Measurements from ENCODE around the gene NUDT2. TPM values are rescaled to one million over a fixed set of nuclear protein-coding genes. Genes with fewer than 3 reads are reported as not detected.

Gene NUDT2
- total and polyA plus RNA-seq, 10 of the 15 experiments (the other 5 are each of a cell fraction or from before 2014, with no cell fraction given), result 24.5 to 55.1 (median 33.6) TPM

DNA sequence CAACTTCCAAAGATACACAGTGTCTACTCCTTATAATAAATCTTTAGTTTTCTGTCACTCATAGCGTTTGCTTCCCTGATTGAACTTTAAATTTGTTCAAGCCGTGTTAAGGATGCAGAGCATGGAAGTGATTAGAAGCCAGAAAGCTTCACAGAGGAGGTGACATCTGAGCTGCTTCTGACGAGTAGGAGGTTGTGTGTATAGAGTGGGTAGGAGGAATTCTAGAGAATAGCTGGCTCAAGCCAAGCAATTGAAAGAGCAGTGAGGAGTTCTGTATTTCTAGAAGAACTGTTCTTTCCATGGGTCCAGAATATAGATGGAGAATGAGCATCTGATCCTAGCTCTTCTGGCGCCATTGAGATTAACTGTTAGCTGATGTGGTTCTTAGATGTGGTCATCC, 6.0 kb downstream of the NUDT2 start:
- no peaks in the 10 kb centered on the region for H4K20me1 ChIP-seq (ENCODE audit: control insufficient read depth, insufficient read depth)
- no peak overlapping the region for H2AFZ ChIP-seq (ENCODE audit: control insufficient read depth, low read depth, low read length)
- intact Hi-C loops (cut with micrococcal nuclease; ENCODE audit: unreplicated experiment) (no loop called here), in situ Hi-C loops (cut with MboI) (no loop called here)
- WGBS (ENCODE audit: insufficient coverage, insufficient replicate concordance, low lambda C conversion rate, missing lambda C conversion rate), result 95% methylated on average over 4 of the region's 4 CpGs
- H3K4me2 ChIP-seq (ENCODE audit: control insufficient read depth, insufficient read depth), result no peak overlapping the region
- no peak overlapping the region for H3K4me3 ChIP-seq
- ATAC-seq (no peak), DNase-seq (ENCODE audit: low read depth, low spot score) (no peak), FAIRE-seq (no peak)
- no peaks in the 10 kb centered on the region for H3K27me3 ChIP-seq (replicated peaks in 1 of 2; ENCODE audit: control insufficient read depth in 2 of 2, insufficient read depth in 2 of 2, low read length in 1 of 2)
- peaks cover 3 to 11% of the 10 kb centered on the region in 2 experiments; a peak in 3 of 4 replicates for H3K36me3 ChIP-seq (ENCODE audit: control insufficient read depth in 2 of 2, insufficient read depth in 2 of 2, low read length in 1 of 2)
- RAD21 ChIA-PET (ENCODE audit: unreplicated experiment), result interaction anchor here (0.7 to 1.8 kb wide), 2 partner anchors 44 to 80 kb away, joined by 4 to 6 read pairs; no protein-coding TSS in a partner anchor
- CTCF ChIA-PET, result interaction anchor here (0.9 to 8.1 kb wide), 8 partner anchors 12 to 521 kb away, joined by 3 to 134 read pairs (median 4); partner anchors contain the start of gene MYORG
- POLR2A ChIA-PET, result interaction anchor here (0.6 kb wide), 1 partner anchor 1918 kb away, joined by 3 read pairs; no protein-coding TSS in a partner anchor
- BruUV-seq (replicated peaks), result no TSS peak
- no peak overlapping the region for H3K9ac ChIP-seq (ENCODE audit: control insufficient read depth, insufficient read depth, low read length)
- SMC1A ChIA-PET (ENCODE audit: uncharacterized antibody, unreplicated experiment), result interaction anchor here (1.0 to 6.4 kb wide), 2 partner anchors 42 to 262 kb away, joined by 3 to 73 read pairs; partner anchors contain the start of gene MYORG
- no peaks in the 10 kb centered on the region for H3K9me3 ChIP-seq (replicated peaks; ENCODE audit: control insufficient read depth, insufficient read depth, low read length)
- H3K27ac ChIP-seq (ENCODE audit: control insufficient read depth, insufficient read depth), result no peak overlapping the region
- no peaks in the 10 kb centered on the region; the same call in 1 of the 2 replicates for H3K4me1 ChIP-seq (ENCODE audit: control insufficient read depth, insufficient read depth, low read length)
- peaks cover 1% of the 10 kb centered on the region; the same call in 1 of the 2 replicates for H3K79me2 ChIP-seq (ENCODE audit: control insufficient read depth, insufficient read depth, low read length)
- TF ChIP-seq YY1 (IDR thresholded peaks at IDR 0.05; ENCODE audit: low read depth, low read length) (no peak), SUZ12 (IDR thresholded peaks at IDR 0.05; ENCODE audit: unreplicated experiment) (no peak), YBX1 (IDR thresholded peaks at IDR 0.05) (no peak), MXI1 (IDR thresholded peaks at IDR 0.05; ENCODE audit: low read depth, low read length) (no peak), CEBPZ (IDR thresholded peaks at IDR 0.05; ENCODE audit: low read depth, low read length) (no peak), TCF7 (IDR thresholded peaks at IDR 0.05; ENCODE audit: borderline replicate concordance) (no peak), BCL11A (IDR thresholded peaks at IDR 0.05; ENCODE audit: low read depth, low read length) (no peak)
- TF ChIP-seq, protein P1, sequence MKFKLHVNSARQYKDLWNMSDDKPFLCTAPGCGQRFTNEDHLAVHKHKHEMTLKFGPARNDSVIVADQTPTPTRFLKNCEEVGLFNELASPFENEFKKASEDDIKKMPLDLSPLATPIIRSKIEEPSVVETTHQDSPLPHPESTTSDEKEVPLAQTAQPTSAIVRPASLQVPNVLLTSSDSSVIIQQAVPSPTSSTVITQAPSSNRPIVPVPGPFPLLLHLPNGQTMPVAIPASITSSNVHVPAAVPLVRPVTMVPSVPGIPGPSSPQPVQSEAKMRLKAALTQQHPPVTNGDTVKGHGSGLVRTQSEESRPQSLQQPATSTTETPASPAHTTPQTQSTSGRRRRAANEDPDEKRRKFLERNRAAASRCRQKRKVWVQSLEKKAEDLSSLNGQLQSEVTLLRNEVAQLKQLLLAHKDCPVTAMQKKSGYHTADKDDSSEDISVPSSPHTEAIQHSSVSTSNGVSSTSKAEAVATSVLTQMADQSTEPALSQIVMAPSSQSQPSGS (IDR thresholded peaks at IDR 0.05; ENCODE audit: low read length), result no peak
- TF ChIP-seq, protein P2, sequence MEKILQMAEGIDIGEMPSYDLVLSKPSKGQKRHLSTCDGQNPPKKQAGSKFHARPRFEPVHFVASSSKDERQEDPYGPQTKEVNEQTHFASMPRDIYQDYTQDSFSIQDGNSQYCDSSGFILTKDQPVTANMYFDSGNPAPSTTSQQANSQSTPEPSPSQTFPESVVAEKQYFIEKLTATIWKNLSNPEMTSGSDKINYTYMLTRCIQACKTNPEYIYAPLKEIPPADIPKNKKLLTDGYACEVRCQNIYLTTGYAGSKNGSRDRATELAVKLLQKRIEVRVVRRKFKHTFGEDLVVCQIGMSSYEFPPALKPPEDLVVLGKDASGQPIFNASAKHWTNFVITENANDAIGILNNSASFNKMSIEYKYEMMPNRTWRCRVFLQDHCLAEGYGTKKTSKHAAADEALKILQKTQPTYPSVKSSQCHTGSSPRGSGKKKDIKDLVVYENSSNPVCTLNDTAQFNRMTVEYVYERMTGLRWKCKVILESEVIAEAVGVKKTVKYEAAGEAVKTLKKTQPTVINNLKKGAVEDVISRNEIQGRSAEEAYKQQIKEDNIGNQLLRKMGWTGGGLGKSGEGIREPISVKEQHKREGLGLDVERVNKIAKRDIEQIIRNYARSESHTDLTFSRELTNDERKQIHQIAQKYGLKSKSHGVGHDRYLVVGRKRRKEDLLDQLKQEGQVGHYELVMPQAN (conservative IDR thresholded peaks at IDR 0.05), result no peak
- TF ChIP-seq, protein P3, sequence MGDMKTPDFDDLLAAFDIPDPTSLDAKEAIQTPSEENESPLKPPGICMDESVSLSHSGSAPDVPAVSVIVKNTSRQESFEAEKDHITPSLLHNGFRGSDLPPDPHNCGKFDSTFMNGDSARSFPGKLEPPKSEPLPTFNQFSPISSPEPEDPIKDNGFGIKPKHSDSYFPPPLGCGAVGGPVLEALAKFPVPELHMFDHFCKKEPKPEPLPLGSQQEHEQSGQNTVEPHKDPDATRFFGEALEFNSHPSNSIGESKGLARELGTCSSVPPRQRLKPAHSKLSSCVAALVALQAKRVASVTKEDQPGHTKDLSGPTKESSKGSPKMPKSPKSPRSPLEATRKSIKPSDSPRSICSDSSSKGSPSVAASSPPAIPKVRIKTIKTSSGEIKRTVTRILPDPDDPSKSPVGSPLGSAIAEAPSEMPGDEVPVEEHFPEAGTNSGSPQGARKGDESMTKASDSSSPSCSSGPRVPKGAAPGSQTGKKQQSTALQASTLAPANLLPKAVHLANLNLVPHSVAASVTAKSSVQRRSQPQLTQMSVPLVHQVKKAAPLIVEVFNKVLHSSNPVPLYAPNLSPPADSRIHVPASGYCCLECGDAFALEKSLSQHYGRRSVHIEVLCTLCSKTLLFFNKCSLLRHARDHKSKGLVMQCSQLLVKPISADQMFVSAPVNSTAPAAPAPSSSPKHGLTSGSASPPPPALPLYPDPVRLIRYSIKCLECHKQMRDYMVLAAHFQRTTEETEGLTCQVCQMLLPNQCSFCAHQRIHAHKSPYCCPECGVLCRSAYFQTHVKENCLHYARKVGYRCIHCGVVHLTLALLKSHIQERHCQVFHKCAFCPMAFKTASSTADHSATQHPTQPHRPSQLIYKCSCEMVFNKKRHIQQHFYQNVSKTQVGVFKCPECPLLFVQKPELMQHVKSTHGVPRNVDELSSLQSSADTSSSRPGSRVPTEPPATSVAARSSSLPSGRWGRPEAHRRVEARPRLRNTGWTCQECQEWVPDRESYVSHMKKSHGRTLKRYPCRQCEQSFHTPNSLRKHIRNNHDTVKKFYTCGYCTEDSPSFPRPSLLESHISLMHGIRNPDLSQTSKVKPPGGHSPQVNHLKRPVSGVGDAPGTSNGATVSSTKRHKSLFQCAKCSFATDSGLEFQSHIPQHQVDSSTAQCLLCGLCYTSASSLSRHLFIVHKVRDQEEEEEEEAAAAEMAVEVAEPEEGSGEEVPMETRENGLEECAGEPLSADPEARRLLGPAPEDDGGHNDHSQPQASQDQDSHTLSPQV (IDR thresholded peaks at IDR 0.05), result no peak
- TF ChIP-seq, protein P4, sequence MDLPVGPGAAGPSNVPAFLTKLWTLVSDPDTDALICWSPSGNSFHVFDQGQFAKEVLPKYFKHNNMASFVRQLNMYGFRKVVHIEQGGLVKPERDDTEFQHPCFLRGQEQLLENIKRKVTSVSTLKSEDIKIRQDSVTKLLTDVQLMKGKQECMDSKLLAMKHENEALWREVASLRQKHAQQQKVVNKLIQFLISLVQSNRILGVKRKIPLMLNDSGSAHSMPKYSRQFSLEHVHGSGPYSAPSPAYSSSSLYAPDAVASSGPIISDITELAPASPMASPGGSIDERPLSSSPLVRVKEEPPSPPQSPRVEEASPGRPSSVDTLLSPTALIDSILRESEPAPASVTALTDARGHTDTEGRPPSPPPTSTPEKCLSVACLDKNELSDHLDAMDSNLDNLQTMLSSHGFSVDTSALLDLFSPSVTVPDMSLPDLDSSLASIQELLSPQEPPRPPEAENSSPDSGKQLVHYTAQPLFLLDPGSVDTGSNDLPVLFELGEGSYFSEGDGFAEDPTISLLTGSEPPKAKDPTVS (IDR thresholded peaks at IDR 0.05; ENCODE audit: low read depth, low read length), result no peak
